Measurements from ENCODE around the gene AP1S1.
"Not testable (repeated sequence)": the region's sequence is repeated elsewhere in the genome, so short reads cannot be mapped to it uniquely, and the experiment has no call there.

Gene AP1S1

DNA sequence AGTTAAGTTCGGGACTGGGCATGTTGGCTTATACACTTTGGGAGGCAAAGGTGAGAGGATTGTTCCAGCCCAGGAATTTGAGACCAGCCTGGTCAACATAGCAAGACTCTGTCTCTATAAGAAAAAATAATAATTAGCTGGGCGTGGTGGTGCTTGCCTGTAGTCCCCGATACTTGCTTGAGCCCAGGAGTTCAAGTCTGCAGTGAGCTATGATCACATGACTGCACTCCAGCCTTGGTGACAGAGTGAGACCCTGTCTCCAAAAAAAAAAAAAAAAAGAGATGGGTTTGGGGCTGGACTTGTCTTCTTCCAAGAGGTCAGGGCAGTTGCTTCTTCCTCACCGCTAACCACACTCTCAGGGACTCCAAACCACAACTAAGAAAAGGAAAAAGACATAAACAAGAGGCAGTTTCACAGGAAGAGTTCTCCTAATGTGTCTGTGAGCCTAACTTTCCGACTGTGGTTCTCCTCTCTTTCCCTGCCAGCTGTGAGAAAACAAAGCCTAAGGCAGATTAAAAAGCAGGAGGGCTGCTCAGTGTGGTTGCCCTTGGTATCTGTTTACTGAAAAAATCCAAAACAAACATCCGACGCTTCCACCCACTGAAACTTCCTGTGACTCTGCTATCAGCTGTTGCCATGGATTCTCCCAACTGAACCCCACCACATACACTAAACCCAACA is 29.8 kb upstream of the AP1S1 start:
- in situ Hi-C loops (cut with MboI; ENCODE audit: low sequenced_read_pairs): no loop called here

DNA sequence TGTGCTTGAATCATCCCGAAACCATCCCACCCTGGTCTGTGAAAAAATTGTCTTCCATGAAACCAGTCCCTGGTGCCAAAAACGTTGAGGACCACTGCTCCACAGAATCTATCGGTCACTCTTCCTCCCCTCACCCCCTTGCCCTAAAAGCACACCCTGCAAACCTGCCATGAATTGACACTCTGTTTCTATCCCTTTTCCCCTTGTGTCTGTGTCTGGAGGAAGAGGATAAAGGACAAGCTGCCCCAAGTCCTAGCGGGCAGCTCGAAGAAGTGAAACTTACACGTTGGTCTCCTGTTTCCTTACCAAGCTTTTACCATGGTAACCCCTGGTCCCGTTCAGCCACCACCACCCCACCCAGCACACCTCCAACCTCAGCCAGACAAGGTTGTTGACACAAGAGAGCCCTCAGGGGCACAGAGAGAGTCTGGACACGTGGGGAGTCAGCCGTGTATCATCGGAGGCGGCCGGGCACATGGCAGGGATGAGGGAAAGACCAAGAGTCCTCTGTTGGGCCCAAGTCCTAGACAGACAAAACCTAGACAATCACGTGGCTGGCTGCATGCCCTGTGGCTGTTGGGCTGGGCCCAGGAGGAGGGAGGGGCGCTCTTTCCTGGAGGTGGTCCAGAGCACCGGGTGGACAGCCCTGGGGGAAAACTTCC is 28.2 kb upstream of the AP1S1 start:
- in situ Hi-C loops (cut with MboI; ENCODE audit: low sequenced_read_pairs): no loop called here

DNA sequence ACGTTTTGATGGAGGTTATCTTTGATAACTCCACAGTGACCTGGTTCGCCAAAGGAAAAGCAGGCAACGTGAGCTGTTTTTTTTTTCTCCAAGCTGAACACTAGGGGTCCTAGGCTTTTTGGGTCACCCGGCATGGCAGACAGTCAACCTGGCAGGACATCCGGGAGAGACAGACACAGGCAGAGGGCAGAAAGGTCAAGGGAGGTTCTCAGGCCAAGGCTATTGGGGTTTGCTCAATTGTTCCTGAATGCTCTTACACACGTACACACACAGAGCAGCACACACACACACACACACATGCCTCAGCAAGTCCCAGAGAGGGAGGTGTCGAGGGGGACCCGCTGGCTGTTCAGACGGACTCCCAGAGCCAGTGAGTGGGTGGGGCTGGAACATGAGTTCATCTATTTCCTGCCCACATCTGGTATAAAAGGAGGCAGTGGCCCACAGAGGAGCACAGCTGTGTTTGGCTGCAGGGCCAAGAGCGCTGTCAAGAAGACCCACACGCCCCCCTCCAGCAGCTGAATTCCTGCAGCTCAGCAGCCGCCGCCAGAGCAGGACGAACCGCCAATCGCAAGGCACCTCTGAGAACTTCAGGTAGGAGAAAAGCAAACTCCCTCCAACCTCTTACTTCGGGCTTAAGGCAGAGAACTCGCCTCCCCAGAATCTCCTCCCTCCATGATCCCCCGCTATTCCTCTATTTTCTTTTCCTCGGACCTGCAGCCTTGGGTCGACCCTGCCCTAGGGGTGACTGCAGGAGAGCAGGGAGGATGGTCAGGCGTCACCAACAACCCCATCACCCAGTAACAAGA is 27.4 kb upstream of the AP1S1 start, which contains the start of gene SERPINE1:
Gene SERPINE1, plus strand, starts transcription at position 454 of the 809 bp plus-strand sequence. CDS start 1,290 bp downstream, outside the sequence.
- in situ Hi-C loops (cut with MboI; ENCODE audit: low sequenced_read_pairs): no loop called here

DNA sequence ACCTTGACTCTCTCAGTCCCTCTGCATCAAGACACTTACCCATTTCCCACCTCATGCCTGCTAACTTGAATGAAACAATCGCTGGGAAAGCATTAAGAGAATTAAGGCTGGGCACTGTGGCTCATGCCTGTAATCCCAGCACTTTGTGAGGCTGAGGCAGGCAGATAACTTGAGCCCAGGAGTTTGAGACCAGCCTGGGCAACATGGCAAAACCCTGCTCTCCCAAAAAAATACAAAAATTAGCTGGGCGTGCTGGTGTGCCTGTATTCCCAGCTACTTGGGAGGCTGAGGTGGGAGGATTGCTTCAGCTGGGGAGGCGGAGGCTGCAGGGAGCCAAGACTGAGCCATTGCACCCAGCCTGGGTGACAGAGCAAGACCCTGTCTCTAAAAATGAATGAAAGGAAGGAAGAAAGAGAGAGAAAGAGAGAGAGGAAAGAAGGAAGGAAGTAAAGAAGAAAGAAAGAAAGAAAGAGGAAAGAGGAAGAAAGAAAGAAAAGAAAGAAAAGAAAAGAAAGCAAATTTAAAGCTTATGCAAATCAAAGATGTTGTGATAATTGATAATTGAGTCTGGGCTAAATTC is 26.7 kb upstream of the AP1S1 start:
- in situ Hi-C loops (cut with MboI; ENCODE audit: low sequenced_read_pairs): no loop called here

DNA sequence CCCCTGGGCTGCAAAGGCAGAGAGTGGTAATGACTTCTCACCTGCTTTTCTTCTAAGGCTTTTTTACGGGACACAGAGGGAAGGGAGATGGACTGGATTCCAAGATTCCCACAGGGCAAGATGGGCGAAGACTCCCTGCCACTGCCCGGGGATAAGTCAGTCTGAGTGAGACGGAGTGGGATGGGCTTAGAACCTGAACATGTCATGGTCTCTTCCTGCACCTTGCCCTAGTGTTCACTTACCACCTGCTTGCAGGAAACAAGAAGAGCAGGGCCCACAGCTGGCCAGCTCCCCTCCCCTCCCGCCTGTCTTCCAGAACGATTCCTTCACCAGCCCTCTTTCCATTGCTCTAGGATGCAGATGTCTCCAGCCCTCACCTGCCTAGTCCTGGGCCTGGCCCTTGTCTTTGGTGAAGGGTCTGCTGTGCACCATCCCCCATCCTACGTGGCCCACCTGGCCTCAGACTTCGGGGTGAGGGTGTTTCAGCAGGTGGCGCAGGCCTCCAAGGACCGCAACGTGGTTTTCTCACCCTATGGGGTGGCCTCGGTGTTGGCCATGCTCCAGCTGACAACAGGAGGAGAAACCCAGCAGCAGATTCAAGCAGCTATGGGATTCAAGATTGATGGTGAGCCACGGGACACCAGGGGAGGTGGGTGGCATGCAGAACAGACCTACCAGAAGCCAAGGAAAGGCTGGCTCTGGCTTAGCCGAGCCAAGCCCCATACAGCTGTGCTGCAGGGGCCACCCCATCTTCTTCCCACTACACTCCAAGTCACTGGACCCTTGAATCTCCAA is 26.0 kb upstream of the AP1S1 start:
- in situ Hi-C loops (cut with MboI; ENCODE audit: low sequenced_read_pairs): no loop called here

DNA sequence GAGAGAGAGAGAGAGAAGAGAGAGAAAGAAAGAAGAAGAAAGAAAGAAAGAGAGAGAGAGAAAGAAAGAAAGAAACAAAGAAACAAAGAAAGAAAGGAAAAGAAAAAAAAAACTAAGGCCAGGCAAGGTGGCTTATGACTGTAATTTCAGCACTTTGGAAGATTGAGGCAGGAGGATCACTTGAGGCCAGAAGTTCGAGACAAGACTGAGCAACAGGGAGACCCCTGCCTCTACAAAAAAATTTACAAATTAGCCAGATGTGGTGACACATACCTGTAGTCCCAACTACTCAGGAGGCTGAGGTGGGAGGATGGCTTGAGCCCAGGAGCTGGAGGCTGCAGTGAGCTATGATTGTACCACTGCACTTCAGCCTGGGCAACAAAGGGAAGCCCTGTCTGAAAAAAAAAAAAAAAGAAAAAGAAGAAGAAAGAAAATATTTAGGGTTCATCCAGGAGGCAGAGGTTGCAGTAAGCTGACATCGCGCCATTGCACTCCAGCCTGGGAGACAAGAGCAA is 24.6 kb upstream of the AP1S1 start:
- in situ Hi-C loops (cut with MboI; ENCODE audit: low sequenced_read_pairs): no loop called here

DNA sequence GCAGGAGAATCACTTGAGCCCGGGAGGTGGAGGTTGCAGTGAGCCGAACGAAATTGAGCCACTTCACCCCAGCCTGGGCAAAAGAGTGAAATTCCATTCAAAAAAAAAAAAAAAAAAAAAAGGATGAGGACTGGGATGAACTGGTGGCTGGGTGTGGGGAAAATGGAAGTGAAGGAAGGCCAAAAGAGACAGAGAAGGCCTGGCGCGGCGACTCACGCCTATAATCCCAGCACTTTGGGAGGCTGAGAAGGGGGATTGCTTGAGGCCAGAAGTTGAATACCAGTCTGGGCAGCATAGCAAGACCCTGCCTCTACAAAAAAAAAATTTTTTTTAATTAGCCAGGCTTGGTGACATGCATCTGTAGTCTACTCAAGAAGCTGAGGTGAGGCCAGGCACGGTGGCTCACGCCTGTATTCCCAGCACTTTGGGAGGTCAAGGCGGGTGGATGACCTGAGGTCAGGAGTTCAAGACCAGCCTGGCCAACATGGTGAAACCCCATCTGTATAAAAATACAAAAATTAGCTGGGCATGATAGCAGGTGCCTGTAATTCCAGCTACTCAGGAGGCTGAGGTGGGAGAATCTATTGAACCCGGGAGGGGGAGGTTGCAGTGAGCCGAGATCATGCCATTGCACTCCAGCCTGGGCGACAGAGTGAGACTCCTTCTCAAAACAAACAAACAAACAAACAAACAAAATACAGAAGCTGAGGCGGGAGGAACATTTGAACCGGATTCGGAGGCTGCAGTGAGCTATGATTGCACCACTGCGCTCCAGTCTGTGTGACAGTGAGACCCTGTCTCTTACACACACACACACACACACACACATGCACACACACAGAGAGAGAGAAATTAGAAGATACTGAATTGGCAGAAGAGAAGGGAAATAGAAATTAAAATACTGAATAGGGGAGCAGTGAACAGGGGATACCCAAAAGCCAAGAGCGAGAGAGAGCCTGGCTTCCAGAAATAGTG is 21.4 kb upstream of the AP1S1 start:
- in situ Hi-C loops (cut with MboI; ENCODE audit: low sequenced_read_pairs): not testable (repeated sequence)

DNA sequence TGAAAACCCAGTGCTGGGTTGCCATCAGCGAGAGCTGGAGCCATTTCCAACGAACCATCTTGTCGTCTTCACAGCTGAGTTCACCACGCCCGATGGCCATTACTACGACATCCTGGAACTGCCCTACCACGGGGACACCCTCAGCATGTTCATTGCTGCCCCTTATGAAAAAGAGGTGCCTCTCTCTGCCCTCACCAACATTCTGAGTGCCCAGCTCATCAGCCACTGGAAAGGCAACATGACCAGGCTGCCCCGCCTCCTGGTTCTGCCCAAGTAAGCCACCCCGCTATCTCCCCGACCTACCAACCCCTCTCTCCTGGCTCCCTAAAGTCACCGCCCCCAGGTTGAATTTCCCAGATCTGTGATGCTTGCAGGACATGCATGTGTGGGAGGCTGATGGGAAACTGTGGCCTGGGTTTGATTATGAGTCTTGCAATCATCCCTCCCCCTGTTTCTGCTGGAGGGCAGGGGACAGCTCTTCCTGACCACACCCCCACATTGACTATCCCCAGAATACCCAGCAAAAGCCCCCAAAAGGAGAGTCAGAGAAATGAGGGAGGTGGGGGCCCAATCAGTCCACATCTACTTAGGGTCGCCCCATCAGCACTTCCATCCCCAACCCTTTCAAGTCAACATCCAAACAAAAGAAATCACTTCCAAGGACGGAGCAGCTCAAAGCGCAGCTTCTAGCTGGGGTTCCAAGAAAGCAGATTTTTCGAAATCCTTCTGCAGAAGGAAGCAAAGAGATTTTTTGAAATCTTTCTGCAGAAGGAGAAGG is 20.5 kb upstream of the AP1S1 start:
- in situ Hi-C loops (cut with MboI; ENCODE audit: low sequenced_read_pairs): no loop called here

DNA sequence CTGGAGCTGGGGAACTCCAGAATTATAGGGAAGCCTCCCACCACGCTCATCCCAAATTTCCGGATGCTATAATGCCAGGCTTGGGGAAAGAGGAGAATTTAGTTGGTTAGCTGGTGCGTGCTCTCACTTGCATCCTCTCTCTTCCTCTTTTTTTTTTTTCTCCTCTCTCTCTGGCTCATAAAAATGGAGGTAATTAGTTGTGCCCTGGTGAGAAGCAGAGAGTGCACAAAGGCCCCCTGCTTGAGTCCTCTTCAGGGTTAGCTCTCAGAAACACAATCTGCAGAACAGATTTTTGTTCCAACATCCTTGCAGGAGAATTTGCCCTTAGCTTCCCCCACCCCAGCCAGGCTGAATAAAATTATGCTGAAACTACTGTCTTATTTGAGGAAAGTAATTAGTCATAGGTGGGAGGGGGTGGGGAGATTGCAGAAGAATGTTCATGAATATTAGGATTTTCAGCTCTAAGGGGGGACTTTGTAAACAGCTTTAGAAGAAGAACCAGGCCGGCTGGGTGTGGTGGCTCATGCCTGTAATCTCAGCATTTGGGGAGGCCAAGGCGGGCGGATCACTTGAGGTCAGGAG is 19.8 kb upstream of the AP1S1 start:
- in situ Hi-C loops (cut with MboI; ENCODE audit: low sequenced_read_pairs): no loop called here

DNA sequence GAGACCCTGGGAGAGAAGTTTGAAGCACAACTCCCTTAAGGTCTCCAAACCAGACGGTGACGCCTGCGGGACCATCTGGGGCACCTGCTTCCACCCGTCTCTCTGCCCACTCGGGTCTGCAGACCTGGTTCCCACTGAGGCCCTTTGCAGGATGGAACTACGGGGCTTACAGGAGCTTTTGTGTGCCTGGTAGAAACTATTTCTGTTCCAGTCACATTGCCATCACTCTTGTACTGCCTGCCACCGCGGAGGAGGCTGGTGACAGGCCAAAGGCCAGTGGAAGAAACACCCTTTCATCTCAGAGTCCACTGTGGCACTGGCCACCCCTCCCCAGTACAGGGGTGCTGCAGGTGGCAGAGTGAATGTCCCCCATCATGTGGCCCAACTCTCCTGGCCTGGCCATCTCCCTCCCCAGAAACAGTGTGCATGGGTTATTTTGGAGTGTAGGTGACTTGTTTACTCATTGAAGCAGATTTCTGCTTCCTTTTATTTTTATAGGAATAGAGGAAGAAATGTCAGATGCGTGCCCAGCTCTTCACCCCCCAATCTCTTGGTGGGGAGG is 16.5 kb upstream of the AP1S1 start:
- in situ Hi-C loops (cut with MboI; ENCODE audit: low sequenced_read_pairs): loop anchor here (5.0 kb wide), 1 partner anchor 40 kb away; no protein-coding TSS in a partner anchor

DNA sequence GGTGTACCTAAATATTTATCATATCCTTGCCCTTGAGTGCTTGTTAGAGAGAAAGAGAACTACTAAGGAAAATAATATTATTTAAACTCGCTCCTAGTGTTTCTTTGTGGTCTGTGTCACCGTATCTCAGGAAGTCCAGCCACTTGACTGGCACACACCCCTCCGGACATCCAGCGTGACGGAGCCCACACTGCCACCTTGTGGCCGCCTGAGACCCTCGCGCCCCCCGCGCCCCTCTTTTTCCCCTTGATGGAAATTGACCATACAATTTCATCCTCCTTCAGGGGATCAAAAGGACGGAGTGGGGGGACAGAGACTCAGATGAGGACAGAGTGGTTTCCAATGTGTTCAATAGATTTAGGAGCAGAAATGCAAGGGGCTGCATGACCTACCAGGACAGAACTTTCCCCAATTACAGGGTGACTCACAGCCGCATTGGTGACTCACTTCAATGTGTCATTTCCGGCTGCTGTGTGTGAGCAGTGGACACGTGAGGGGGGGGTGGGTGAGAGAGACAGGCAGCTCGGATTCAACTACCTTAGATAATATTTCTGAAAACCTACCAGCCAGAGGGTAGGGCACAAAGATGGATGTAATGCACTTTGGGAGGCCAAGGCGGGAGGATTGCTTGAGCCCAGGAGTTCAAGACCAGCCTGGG is 15.9 kb upstream of the AP1S1 start:
- in situ Hi-C loops (cut with MboI; ENCODE audit: low sequenced_read_pairs): loop anchor here (5.0 kb wide), 1 partner anchor 41 kb away; no protein-coding TSS in a partner anchor

DNA sequence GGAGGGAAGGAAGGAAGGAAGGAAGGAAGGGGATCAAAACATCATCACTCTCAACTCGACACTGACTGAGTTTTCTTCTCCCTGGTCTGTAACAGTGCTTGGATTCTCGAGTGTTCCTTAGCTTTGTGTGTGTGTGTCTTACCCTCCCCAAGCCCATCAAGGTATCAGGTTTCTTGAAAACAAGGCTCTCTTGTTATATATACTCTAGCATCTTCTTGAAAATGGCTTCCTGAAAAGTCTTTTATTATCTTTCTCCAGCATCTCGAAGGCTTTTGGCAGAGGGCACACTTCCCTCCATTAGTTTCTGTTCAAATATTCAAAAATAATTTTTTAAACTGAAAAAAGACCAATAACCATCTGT is 14.0 kb upstream of the AP1S1 start:
- in situ Hi-C loops (cut with MboI; ENCODE audit: low sequenced_read_pairs): loop anchor here (10.0 kb wide), 1 partner anchor 144 kb away; no protein-coding TSS in a partner anchor

DNA sequence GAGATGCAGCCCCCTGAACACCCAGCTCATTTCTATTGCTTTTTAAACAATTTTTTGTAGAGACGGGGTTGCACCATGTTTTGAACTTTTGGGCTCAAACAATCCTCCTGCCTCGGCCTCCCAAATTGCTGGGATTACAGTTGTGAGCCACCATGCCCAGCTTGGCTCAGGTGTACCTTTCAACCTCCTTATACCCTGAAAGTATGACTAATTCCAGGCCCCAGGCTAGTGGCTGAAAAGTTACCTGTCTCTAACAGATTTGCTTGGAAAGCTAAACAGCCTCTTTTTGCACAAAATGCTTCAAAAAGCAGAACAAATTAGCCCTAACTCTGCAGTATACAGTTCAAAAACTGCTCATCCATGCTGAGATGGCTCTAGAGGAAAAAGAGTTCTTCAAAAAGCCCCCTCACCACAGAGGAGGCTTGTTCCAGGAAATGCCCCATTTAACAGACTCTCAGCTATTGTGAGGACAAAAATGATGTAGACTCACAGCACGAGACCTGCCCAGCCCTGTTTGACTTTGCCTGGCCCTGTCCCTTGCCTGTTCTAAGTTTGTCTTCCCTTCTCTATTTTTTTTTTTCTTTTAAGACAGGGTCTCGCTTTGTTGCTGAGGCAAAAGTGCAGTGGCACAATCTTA is 13.4 kb upstream of the AP1S1 start:
- in situ Hi-C loops (cut with MboI; ENCODE audit: low sequenced_read_pairs): loop anchor here (10.0 kb wide), 1 partner anchor 144 kb away; no protein-coding TSS in a partner anchor

DNA sequence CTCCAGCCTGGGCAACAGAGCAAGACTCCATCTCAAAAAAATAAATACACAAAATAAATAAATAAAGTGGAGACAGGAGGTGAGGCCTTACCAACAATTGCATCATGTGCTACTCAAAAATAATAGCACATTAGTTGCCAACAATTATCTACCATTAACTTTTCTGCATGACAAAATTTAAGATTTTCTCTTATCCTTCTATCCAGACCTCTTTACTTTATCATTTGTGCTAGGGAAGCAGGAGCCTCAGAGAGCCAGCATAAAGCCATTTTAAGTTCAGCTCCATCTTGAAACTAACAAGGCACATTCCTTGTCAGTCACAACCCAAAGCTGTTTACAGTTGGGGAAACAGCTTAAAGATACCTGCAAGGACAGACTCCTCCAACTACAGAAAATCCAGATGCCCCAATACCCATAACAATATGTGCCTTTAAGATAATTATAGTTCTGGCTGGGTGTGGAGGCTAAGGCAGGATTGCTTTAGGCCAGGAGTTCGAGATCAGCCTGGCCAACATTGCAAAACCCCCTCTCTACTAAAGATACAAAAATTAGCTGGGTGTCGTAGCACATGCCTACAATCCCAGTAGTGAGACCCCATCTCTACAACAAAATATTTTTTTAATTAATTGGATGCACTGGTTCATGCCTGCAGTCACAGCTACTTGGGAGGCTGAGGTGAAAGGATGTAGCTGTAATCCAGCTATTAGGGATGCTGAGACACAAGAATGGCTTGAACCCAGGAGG is 2.2 kb upstream of the AP1S1 start:
- in situ Hi-C loops (cut with MboI; ENCODE audit: low sequenced_read_pairs): no loop called here

DNA sequence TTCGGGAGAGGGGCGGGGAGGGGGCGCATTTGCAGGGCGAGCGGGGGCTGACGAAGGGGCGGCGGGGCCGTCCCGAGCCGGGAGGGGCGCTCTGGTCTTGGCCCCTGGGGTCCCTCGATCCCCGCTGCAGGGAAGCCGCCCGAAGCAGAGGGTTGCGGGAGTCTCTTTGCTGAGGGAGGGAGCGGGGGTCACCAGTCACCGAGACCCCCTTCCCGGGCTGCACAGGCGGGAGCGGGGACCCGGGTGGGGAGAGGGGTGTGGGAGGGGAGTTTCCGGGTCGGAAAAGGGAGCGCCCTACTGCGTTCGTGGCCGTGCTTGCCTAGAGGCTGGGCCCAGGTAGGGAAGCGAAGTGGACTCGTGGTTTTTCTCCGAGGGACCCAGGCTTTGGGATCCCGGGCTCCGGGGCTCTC is 422 bp downstream of the AP1S1 start:
- in situ Hi-C loops (cut with MboI; ENCODE audit: low sequenced_read_pairs): no loop called here

DNA sequence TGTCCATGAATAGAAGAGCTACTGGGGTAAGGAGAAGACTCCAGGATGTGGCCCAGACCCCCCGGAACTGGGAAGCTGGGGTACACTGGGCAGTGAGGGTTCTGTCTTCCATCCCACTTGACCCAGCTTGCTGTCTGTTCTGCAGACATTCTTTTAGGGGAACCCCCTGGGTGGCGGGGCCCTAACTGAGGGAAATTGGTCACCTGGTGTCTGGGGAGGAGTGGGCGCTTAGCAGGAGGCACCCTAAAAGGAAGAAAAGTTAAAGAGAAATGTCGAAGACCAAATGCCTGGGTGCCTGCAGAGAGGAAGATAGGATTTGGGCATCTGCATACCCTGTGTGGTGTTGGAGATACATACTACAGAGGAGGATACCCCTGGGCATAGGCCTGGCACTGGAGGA is 1.0 kb downstream of the AP1S1 start:
- in situ Hi-C loops (cut with MboI; ENCODE audit: low sequenced_read_pairs): no loop called here

Measured in HL-60/S4 (cell line).